Embryonic facial prominence (tissue), 1 donor: ENCODE measurements around the gene DEF6.
"Not testable (repeated sequence)": the region's sequence is repeated elsewhere in the genome, so short reads cannot be mapped to it uniquely, and the experiment has no call there.

ENCODE experiments used
- DNase-seq: peaks from one replicate; pipeline ENCODE4 v3.0.0-alpha.2; 2016; ENCODE audit errors: extremely low spot score

Gene DEF6

GRCh38 chr6:35278708-35279107, 18.9 kb upstream of the DEF6 start:
- no peak for DNase-seq

- no peak for DNase-seq
Measured at GRCh38 chr6:35280903-35281302, 16.7 kb upstream of the DEF6 start.

DNA sequence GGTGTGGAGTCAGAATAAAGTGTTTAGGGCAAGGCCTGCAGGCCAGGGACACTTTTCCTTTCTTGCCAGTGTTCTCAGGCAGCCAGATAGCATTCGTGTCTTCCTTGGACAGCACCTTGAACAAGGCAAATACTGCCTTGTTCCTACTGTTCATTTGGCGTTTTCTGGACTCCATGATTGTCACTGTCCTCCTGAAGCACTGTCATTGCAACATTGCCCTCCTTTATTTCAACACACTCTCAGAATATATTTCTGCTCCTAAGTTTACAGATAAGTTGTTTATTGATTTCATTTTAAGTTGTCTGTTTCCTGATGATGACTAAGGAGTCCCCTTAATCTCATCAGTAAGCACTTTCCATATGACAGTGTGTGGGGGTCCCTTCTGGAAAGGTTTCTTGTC, 15.1 kb upstream of the DEF6 start:
- no peak for DNase-seq

GRCh38 chr6:35283361-35283760, 14.3 kb upstream of the DEF6 start:
- no peak for DNase-seq

GRCh38 chr6:35287671-35288396, 9.8 kb upstream of the DEF6 start:
- no peak for DNase-seq

- no peak for DNase-seq
Measured at GRCh38 chr6:35288834-35289233, 8.8 kb upstream of the DEF6 start.

DNA sequence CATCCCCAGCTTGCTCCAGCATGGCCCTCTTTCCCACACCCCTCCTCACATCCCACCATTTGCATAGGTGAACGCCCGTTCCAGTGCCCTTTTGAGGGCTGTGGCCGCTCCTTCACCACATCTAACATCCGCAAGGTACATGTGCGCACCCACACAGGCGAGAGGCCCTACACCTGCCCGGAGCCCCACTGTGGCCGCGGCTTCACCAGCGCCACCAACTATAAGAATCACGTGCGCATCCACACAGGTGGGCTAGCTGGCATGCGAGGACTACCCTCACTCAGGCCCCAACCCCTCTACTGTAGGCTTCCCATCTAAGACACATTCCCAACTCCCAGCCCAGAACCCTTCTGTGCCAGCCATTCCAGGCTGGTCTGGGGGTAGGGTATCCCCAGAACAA, 6.1 kb upstream of the DEF6 start:
- no peak for DNase-seq

- DNase-seq: no peak
Measured at GRCh38 chr6:35292494-35292893, 5.1 kb upstream of the DEF6 start.

- no peak for DNase-seq
Measured at GRCh38 chr6:35293681-35294080, 3.9 kb upstream of the DEF6 start.

- no peak for DNase-seq
Measured at GRCh38 chr6:35294308-35294945, 3.2 kb upstream of the DEF6 start.

DNA sequence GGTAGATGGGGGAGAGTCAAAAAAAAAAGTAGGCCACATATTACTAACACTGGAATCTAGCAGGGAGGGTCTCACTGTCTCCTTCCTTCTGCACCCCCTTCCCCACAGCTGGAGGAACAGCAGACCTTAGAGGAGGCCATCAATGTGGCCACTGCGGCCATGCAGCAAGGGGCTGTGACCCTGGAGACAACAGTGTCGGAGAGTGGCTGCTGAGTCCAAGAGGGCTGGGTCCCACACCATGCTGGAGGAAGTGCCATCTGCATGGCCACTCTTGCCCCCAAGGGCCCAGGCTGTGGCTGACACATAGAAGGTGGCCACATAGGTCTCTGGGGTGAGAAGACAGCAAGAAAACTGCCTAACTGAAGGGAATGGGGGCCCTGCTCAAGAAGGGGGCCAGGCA, 2.6 kb upstream of the DEF6 start:
- DNase-seq: peak; percentile 0

GRCh38 chr6:35295521-35296315, 1.9 kb upstream of the DEF6 start:
- DNase-seq: no peak

- DNase-seq: no peak
Measured at GRCh38 chr6:35296931-35297600, 552 bp upstream of the DEF6 start.

- DNase-seq: no peak
Measured at GRCh38 chr6:35298625-35299140, 1.1 kb downstream of the DEF6 start.

DNA sequence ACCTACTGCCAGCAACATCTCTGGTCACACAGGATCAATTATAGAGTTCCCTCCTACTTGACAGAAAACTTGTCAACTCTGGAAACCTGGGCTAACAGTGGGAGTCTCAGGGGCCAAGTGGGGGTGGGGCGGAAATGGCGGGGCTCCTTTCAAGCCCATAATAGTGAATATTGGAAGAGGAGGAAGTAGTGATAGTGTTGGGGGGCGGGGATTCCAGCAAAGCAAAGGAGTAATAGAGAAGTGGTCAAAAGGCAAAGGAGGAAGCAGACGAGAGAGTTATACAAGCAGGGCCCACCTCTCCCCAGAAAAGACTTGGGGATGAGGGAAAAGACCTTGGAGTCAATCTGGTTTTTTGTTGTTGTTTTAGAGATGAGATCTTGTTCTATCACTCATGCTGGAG, 2.1 kb downstream of the DEF6 start:
- DNase-seq: no peak

- no peak for DNase-seq
Measured at GRCh38 chr6:35300848-35301247, 3.2 kb downstream of the DEF6 start.

GRCh38 chr6:35302604-35303241, 5.1 kb downstream of the DEF6 start:
- DNase-seq: no peak

DNA sequence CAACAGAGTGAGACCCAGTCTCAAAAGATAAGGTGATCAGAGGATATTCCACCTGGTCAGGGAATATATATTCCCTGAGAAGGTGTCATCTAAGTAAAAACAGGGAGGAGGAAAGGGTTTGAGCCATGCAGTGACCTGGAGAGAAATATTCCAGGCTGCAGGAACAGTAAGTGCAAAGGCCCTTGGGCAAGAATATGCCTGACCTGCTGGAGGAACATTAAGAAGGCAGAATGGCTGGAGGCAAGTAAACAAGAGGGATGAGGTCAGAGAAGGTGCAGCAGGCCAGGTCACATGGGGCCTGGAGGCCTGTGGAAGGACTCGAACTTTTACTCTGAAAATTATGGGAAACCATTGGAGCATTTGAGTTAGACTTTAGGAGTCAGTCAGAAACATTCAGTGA, 6.7 kb downstream of the DEF6 start:
- no peak for DNase-seq

GRCh38 chr6:35305117-35305516, 7.5 kb downstream of the DEF6 start:
- no peak for DNase-seq

- not testable (repeated sequence) for DNase-seq
Measured at GRCh38 chr6:35307138-35307537, 9.5 kb downstream of the DEF6 start.

DNA sequence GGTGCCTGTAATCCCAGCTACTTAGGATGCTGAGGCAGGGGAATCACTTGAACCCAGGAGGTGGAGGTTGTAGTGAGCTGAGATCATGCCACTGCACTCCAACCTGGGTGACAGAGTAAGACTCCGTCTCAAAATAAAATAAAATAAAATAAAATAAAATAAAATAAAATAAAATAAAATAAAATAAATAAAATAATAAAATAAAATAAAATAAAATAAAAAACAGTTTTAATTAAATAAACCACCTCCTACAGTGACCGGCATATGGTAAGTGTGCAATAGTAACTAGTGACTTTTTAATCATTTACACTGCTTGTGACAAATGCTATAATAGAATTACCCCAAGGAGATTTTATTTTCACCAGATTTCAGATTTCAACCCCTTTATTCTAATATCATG, 10.9 kb downstream of the DEF6 start:
- DNase-seq: not testable (repeated sequence)
